Cardiac muscle cell (in vitro differentiated cells and primary cell): ENCODE data around the gene KLHDC9. TPM values are rescaled to one million over a fixed set of nuclear protein-coding genes. Genes with fewer than 3 reads are reported as not detected.

Source experiments
- DNase-seq, 2 donors: peaks; one replicate each; pipeline versions ENCODE4 v3.0.0 to v3.0.0-alpha.2; 2010 to 2017; ENCODE audit warnings: low read depth in 1 of 2, low spot score in 1 of 2
- H3K27ac ChIP-seq: fragments of 200-600 bp; sonication (generic); 2 replicates; pipeline ENCODE4 v1.5.1; 2016
- H3K27me3 ChIP-seq: fragments of 200-600 bp; sonication (generic); 2 replicates; pipeline ENCODE4 v1.6.0; 2016; ENCODE audit warnings: control low read depth
- H3K36me3 ChIP-seq: fragments of 200-600 bp; sonication (generic); 2 replicates; pipeline ENCODE4 v1.5.1; 2016; ENCODE audit warnings: control low read depth
- H3K4me1 ChIP-seq: fragments of 200-600 bp; sonication (generic); 2 replicates; pipeline ENCODE4 v1.8.1; 2017; ENCODE audit warnings: low read depth, mild to moderate bottlenecking, mixed run types
- H3K4me3 ChIP-seq: fragments of 200-600 bp; sonication (generic); 2 replicates; pipeline ENCODE4 v1.5.1; 2016; ENCODE audit warnings: mild to moderate bottlenecking
- H3K9me3 ChIP-seq: fragments of 200-600 bp; sonication (generic); 2 replicates; pipeline ENCODE4 v1.5.1; 2017; ENCODE audit warnings: low read depth, mild to moderate bottlenecking, control low read depth
- polyA plus RNA-seq: library from polyadenylated mRNA; unstranded; fragments of >200 nt; fragmentation: Nextera tagmentation; extraction: Ambion mirVana; gene quantifications from 2 replicates; pipeline ENCODE4 v1.2.1, GENCODE V29; 2016
- total RNA-seq: library from RNA; depleted of rRNA; stranded (reverse); fragments of >200 nt; gene quantifications from 2 replicates; pipeline ENCODE4 v1.2.3, GENCODE V29; 2016
- TF ChIP-seq, protein P1 (sequence below): IDR thresholded peaks from 2 replicates; pipeline ENCODE4 v1.5.1; 2012; ENCODE audit warnings: low read depth, mild to moderate bottlenecking, low read length

KLHDC9 gene
- total and polyA plus RNA-seq, 2 experiments from 2014 or later = 42.4 to 48.7 TPM

DNA sequence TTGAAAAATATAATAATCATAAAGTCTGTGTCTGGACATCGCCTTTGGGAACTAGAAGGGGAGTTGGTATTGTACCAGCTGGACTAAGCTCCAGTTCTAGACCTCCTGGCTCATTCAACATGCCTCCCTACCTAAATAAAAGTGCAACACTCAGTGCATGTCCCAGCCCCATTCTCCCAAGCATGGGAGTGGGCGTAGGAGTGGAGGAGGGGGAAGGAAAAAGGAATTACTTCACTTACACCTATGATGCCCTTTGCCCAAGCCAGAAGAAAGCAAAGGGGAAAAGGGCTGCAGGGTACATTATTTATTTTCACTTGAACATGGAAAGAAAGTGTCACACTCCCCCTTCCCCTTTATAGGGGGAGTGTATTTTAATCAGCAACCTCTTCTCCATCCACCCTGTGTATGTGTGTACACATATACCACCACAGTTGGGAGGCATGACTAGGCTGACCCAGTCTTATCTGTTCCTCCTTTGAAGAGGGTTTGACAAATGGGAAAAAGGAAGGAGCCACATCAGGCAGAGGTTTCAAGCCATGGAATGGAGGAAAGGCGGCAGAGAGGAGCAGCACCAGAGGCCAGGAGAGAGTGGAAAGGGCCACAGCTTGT is 23.0 kb downstream of the KLHDC9 start:
- H3K4me3 ChIP-seq = no peak overlapping the region
- no peak for DNase-seq
- H3K4me1 ChIP-seq = peaks cover 15% of the 10 kb centered on the region
- H3K36me3 ChIP-seq = peaks cover 30% of the 10 kb centered on the region
- TF ChIP-seq, protein P1, sequence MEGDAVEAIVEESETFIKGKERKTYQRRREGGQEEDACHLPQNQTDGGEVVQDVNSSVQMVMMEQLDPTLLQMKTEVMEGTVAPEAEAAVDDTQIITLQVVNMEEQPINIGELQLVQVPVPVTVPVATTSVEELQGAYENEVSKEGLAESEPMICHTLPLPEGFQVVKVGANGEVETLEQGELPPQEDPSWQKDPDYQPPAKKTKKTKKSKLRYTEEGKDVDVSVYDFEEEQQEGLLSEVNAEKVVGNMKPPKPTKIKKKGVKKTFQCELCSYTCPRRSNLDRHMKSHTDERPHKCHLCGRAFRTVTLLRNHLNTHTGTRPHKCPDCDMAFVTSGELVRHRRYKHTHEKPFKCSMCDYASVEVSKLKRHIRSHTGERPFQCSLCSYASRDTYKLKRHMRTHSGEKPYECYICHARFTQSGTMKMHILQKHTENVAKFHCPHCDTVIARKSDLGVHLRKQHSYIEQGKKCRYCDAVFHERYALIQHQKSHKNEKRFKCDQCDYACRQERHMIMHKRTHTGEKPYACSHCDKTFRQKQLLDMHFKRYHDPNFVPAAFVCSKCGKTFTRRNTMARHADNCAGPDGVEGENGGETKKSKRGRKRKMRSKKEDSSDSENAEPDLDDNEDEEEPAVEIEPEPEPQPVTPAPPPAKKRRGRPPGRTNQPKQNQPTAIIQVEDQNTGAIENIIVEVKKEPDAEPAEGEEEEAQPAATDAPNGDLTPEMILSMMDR = no peak
- no peaks in the 10 kb centered on the region for H3K9me3 ChIP-seq
- H3K27me3 ChIP-seq = no peaks in the 10 kb centered on the region
- peak overlapping the region; percentile 92 for H3K27ac ChIP-seq

DNA sequence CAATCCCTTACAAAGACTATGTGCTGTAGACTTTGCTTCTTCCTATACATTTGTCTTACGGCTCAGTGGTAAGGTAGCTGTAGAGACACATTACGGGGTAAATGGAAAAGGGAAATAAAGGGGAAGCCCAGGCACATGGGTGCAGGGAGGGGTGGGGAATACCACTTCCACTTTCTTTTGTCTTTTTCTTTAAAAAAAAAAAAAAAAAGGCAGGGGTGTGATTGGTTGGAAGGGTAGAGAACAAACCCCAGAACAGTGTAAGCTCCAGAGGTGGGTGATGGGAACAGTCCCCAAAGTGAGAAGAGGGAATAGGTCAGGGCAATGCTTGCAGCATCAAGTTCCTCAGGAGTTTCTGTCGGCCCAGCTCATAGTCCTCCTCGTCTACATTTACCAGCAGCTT is 23.7 kb downstream of the KLHDC9 start:
- Histone ChIP-seq H3K27ac (no peak overlapping the region), H3K4me1 (peaks cover 14% of the 10 kb centered on the region), H3K4me3 (no peak overlapping the region), H3K36me3 (peaks cover 30% of the 10 kb centered on the region), H3K27me3 (no peaks in the 10 kb centered on the region), H3K9me3 (no peaks in the 10 kb centered on the region)
- TF ChIP-seq, protein P1 = no peak
- no peak for DNase-seq

DNA sequence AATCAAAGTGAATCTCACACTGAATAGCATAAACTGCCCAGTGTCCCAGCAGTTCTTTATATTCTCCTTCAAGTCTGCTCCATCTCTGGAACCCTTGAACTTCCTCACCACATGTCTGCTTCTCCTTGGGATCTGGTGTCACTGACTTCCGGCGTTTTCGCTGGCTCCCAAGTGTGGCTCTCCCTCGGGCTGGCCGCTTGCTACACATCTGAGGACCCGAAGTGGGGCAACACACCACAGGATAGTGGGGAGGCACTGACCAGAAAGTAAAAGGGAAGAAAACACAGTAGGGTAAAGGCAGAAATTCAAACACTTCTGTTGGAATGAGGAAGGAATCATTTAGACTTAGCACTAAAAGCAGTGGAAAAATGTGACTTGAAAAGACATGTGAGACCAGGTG is 24.8 kb downstream of the KLHDC9 start:
- no peak overlapping the region for H3K4me3 ChIP-seq
- H3K4me1 ChIP-seq = peaks cover 9% of the 10 kb centered on the region
- no peaks in the 10 kb centered on the region for H3K27me3 ChIP-seq
- H3K9me3 ChIP-seq = no peaks in the 10 kb centered on the region
- TF ChIP-seq, protein P1 = no peak
- H3K36me3 ChIP-seq = peaks cover 30% of the 10 kb centered on the region
- H3K27ac ChIP-seq = no peak overlapping the region
- no peak for DNase-seq

DNA sequence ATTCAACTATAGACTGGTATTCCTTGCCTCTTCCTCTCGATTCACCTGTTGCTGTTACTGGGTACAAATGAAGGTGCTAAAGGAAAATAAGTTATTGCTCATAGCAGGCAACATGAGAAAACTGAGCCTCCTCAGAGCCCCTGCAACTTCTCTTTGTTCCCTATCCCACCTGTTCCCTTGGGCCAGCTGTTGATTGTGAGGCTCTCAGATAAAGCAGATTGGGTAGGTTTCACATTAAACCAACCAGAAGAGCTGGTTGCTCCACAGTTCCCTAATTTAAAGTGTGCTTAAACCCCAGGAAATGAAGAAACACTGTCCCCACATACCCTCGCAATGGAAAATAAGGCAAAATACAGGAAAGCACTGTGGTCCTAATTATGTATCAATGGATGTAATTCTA is 29.5 kb downstream of the KLHDC9 start:
- no peaks in the 10 kb centered on the region for H3K9me3 ChIP-seq
- peaks cover 11% of the 10 kb centered on the region for H3K36me3 ChIP-seq
- TF ChIP-seq, protein P1 = no peak

DNA sequence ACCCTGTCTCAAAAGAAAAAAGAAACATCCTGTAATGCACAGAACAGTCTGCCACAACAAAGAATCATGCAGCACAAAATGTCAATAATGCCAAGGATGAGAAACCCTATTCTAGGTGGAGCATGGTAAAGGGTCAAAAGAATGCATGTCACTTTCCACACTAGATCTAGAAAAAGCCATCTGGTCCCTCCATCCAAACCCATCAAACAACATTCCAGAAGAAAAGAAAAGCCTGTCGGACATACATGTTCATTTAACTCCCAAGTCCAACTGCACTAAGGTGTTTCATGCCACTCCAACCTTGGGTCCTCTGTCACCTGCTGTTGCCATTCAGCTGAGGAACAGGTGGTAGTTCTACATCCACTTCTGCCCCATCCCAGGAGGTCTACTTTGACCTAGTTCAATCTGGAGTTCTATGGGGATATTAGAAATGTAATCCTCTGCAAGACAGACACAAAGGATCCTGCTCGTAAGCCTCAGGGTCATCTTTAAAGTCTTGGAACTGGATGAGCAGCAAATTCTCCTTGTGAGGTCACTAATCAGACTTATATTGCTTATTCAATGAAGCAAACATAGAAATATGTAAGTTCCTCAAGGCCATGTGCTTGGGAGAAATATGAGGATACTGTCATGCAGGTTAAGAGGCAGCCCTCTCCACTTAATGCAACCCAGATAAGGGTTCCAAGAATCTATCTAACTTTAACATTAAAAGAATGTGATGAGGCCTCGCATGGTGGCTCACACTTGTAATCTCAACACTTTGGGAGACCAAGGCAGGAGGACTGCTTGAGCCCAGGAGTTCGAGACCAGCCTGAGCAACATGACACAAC is 30.6 kb downstream of the KLHDC9 start:
- DNase-seq = no peak
- TF ChIP-seq, protein P1 = no peak
- peaks cover 5% of the 10 kb centered on the region for H3K36me3 ChIP-seq

More for the DNA sequence above, 29.5 kb downstream of the KLHDC9 start:
- H3K27ac ChIP-seq = no peak overlapping the region
- no peaks in the 10 kb centered on the region for H3K27me3 ChIP-seq
- peaks cover 25% of the 10 kb centered on the region for H3K4me1 ChIP-seq
- H3K4me3 ChIP-seq = no peak overlapping the region
- no peak for DNase-seq

More for the DNA sequence above, 30.6 kb downstream of the KLHDC9 start:
- Histone ChIP-seq H3K4me1 (peaks cover 28% of the 10 kb centered on the region), H3K27ac (no peak overlapping the region), H3K27me3 (no peaks in the 10 kb centered on the region), H3K9me3 (no peaks in the 10 kb centered on the region), H3K4me3 (no peak overlapping the region)
